ENCODE measurements around the gene UBR4.
"Not testable (repeated sequence)": the region's sequence is repeated elsewhere in the genome, so short reads cannot be mapped to it uniquely, and the experiment has no call there.

UBR4 gene

DNA sequence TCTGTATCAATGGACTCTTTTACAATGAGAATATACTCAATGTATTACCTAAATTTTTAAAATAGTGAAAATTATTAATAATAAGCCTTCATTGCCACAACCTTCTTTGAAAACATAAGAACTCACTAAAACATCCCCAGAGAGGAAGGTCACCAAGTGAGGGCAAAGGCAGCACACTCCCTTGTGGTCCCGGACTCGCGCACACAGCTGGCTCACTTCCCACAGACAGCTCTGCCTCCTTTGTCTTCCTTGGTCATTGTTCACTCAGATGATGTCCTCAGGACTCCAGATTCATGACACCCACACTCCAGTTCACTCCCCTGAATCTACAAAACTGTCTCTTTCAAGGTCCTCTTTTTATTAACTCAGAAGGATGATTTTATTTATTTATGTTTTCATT is 19.2 kb upstream of the UBR4 start:
- TF ChIP-seq, protein P1, sequence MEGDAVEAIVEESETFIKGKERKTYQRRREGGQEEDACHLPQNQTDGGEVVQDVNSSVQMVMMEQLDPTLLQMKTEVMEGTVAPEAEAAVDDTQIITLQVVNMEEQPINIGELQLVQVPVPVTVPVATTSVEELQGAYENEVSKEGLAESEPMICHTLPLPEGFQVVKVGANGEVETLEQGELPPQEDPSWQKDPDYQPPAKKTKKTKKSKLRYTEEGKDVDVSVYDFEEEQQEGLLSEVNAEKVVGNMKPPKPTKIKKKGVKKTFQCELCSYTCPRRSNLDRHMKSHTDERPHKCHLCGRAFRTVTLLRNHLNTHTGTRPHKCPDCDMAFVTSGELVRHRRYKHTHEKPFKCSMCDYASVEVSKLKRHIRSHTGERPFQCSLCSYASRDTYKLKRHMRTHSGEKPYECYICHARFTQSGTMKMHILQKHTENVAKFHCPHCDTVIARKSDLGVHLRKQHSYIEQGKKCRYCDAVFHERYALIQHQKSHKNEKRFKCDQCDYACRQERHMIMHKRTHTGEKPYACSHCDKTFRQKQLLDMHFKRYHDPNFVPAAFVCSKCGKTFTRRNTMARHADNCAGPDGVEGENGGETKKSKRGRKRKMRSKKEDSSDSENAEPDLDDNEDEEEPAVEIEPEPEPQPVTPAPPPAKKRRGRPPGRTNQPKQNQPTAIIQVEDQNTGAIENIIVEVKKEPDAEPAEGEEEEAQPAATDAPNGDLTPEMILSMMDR (IDR thresholded peaks at IDR 0.05; ENCODE audit: insufficient read depth, low read depth, low read length, missing control alignments), result no peak
- no peak for DNase-seq (ENCODE audit: low read depth)

DNA sequence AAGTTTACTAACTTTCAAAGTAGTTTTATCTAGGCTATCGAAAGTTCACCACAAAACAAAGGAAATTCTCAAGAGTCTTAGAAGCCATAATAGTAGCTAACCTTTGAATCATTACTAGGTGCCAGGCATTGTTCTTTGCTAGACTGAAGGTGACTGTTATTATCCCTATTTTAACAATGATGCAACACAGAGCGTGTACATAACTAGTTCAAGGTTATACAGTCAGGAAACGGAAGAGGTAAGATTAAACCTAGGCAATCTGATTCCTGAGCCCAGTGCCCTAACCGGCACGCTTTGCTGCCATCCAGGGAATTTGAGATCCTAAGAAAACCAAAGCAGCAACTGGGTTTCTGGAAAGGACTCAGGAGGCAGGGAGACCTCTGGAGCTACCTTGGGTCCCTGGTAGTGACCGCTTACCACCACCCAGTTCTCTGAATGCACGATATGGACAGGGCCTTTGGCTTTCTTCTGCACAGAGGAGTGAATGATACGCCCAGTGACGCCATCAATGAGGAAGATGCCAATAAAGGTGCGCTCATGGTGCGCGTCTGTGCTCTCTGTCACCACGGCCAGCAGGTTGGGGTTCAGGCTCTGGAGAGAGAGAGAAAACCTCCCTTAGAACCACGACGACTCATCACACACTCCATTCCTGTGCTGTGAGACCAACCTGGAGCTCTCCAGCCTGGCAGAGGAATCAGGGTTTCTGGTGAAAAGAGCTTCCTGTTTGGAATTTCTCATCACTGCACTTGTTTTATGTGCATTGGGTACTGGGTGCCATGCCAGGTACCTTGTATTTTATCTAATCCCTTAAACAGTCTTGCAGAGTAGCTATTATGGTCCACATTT is 13.1 kb upstream of the UBR4 start:
- no peak overlapping the region for H3K4me3 ChIP-seq (ENCODE audit: low read length)
- DNase-seq (ENCODE audit: low read depth), result peak; percentile 50
- TF ChIP-seq, protein P1 (IDR thresholded peaks at IDR 0.05; ENCODE audit: insufficient read depth, low read depth, low read length, missing control alignments), result no peak

More for the DNA sequence above, 19.2 kb upstream of the UBR4 start:
- H3K4me3 ChIP-seq (ENCODE audit: low read length), result no peak overlapping the region

DNA sequence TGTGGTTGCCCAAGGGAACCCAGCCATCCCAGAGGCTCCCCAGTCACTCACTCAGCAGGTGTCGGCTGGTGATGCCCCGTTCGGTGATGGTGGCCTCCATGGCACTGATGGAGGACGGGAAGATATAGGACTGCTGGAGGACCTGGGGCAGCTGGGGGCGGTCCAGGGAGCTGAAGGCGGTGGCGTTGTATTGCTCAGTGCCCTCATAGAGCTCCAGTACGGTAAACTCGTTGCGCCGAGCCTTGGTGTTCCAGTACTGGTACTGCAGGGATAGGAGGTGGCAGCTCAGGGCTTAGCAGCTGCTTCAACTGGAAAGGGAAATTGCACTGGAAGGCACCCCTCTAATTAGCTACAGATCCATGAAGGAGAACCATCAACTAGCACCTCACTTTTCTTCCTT is 12.5 kb upstream of the UBR4 start:
- TF ChIP-seq, protein P1 (IDR thresholded peaks at IDR 0.05; ENCODE audit: insufficient read depth, low read depth, low read length, missing control alignments), result no peak
- no peak for DNase-seq (ENCODE audit: low read depth)
- H3K4me3 ChIP-seq (ENCODE audit: low read length), result no peak overlapping the region

DNA sequence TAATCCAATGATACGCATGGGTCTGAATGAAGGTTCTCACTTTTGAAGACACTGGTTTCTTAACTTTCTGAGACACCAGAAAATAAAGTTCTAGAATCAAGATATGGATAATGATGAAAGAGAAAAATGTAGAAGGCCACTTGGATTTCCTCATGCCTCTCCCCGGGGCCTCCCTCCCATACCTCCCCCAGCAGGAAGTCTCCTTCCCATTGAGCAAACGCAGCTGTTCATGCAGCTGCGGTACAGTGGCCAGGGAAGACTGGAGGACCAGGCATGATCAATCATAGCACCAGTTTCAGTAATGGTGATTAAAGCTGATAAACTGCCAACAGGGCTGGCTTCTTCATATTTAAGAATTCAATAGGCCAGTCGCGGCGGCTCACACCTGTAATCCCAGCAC is 10.9 kb upstream of the UBR4 start:
- TF ChIP-seq, protein P1 (IDR thresholded peaks at IDR 0.05; ENCODE audit: insufficient read depth, low read depth, low read length, missing control alignments), result no peak
- no peak overlapping the region for H3K4me3 ChIP-seq (ENCODE audit: low read length)
- DNase-seq (ENCODE audit: low read depth), result no peak

DNA sequence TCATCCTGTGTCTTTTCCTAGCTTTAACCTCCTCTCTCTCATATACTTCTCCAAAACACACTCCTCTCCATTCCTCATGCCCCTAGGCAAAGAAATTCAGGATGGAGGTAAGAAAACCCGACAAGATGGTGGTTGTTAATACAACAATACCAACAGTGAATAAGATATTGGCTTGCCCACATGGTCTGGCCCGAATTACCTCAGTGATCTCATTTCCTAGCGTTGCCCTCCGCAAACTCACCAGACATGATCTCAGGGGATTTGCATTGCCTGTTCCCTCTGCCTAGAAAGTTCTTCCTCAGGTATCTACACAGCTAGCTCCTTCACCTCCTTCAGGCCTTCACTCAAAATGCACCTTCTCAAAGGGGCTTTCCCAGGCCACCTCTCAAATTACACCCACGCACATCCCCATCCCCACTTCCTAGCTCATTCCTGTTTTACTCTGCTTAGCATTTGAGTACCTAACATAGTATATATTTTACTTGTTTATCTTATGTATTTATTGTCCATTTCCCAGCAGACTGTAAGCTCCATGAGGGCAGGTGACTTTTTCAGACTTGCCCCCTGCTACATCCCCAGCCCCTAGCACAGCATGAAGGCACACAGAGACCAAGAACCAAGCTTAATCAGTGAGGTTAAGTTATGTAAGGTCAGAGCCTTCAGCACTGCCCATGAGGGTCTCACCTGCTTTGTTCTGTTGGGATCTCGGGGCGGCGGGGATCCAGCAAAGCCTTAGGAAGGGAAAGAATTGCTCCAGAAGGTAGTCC is 10.2 kb upstream of the UBR4 start:
- DNase-seq (ENCODE audit: low read depth), result no peak
- no peak overlapping the region for H3K4me3 ChIP-seq (ENCODE audit: low read length)
- TF ChIP-seq, protein P1 (IDR thresholded peaks at IDR 0.05; ENCODE audit: insufficient read depth, low read depth, low read length, missing control alignments), result no peak

DNA sequence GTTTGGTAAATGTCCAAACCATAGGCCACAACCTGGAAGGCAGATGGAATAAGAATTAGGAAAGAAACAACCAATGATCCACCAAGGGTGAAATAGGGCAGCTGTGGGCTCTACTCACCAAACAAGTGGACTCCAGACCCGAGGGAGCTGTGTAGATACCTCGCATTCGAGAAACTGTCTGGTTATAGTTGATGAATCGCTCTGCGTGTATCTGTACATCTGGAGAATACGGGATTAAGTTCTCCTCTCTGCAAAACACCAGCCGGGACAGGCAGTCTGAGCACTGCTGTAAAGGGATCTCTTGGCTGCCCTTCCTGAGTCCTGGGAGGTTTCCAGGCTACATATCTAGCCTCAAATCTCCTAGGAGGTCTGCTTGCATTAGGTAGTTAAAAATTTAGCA is 9.4 kb upstream of the UBR4 start:
- no peak for DNase-seq (ENCODE audit: low read depth)
- H3K4me3 ChIP-seq (ENCODE audit: low read length), result no peak overlapping the region
- TF ChIP-seq, protein P1 (IDR thresholded peaks at IDR 0.05; ENCODE audit: insufficient read depth, low read depth, low read length, missing control alignments), result no peak

DNA sequence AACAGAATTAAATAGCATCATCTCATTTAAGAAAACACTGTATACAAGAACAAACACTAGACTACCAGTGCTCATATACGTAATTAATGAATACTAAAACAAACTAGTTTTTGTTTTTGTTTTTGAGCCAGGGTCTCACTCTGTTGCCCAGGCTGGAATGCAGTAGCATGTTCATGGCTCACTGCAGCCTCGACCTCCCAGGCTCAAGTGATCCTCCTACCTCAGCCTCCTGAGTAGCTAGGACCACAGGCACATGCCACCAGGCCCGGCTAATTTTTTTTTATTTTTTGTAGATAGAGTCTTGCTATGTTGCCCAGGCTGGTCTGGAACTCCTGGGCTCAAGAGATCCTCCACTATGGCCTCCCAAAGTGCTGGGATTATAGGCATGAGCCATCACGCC is 6.5 kb upstream of the UBR4 start:
- H3K4me3 ChIP-seq (ENCODE audit: low read length); DNase-seq (ENCODE audit: low read depth): not testable (repeated sequence)
